Activated CD4-positive, alpha-beta T cell treated with anti-CD3 and anti-CD28 coated beads, Interleukin-2, amount 10 ng/mL, durations not matched to agents 24 days and 14 days (primary cell): Measurements from ENCODE around the gene GNAT2. TPM values are rescaled to one million over a fixed set of nuclear protein-coding genes. Genes with fewer than 3 reads are reported as not detected.

Source experiments
- DNase-seq: peaks from one replicate; pipeline ENCODE4 v3.0.0; 2022
- H3K27ac Mint-ChIP-seq: one replicate; pipeline ENCODE4 v1.8.0; 2022; ENCODE audit warnings: mild to moderate bottlenecking, mixed read lengths
- H3K27me3 Mint-ChIP-seq: one replicate; pipeline ENCODE4 v1.8.0; 2022; ENCODE audit warnings: mixed read lengths
- H3K36me3 Mint-ChIP-seq: one replicate; pipeline ENCODE4 v1.8.0; 2022; ENCODE audit warnings: low read depth, mild to moderate bottlenecking, mixed read lengths
- H3K4me1 Mint-ChIP-seq: one replicate; pipeline ENCODE4 v1.8.0; 2021; ENCODE audit warnings: mixed read lengths
- H3K4me3 Mint-ChIP-seq: one replicate; pipeline ENCODE4 v1.8.0; 2022; ENCODE audit warnings: mild to moderate bottlenecking, moderate library complexity, mixed read lengths
- H3K9me3 Mint-ChIP-seq: one replicate; pipeline ENCODE4 v1.8.0; 2021; ENCODE audit warnings: mixed read lengths
- intact Hi-C: fragments of 100-400 bp; cut with micrococcal nuclease; formaldehyde crosslinking; loops from one replicate; pipeline ENCODE4 v1.15.1; 2023
- total RNA-seq: library from RNA; stranded (reverse); gene quantifications from 2 replicates; pipeline ENCODE4 v1.2.3, GENCODE V29; 2022

GNAT2 gene
- total RNA-seq, 1 donor from 2014 or later = 0.33 TPM

- intact Hi-C loops = no loop called here
- Mint-ChIP-seq H3K9me3 (no peaks in the 10 kb centered on the region), H3K27me3 (no peaks in the 10 kb centered on the region), H3K4me3 (no peak overlapping the region), H3K27ac (no peak overlapping the region), H3K4me1 (no peaks in the 10 kb centered on the region), H3K36me3 (peaks cover 59% of the 10 kb centered on the region)
- no peak for DNase-seq
Measured at GRCh38 chr1:109592916-109593315, 26.5 kb downstream of the GNAT2 start.

GRCh38 chr1:109589679-109590078 lies 29.7 kb downstream of the GNAT2 start:
- no peak overlapping the region for H3K27ac Mint-ChIP-seq
- no peak for DNase-seq
- no peak overlapping the region for H3K4me3 Mint-ChIP-seq
- H3K9me3 Mint-ChIP-seq = no peaks in the 10 kb centered on the region
- peaks cover 62% of the 10 kb centered on the region for H3K36me3 Mint-ChIP-seq
- intact Hi-C loops = no loop called here
- H3K27me3 Mint-ChIP-seq = no peaks in the 10 kb centered on the region
- peaks cover 1% of the 10 kb centered on the region for H3K4me1 Mint-ChIP-seq

GRCh38 chr1:109589177-109589576 lies 30.2 kb downstream of the GNAT2 start:
- H3K27me3 Mint-ChIP-seq = no peaks in the 10 kb centered on the region
- H3K9me3 Mint-ChIP-seq = no peaks in the 10 kb centered on the region
- no peak overlapping the region for H3K27ac Mint-ChIP-seq
- intact Hi-C loops = no loop called here
- peaks cover 62% of the 10 kb centered on the region for H3K36me3 Mint-ChIP-seq
- no peak for DNase-seq
- H3K4me1 Mint-ChIP-seq = peaks cover 2% of the 10 kb centered on the region
- no peak overlapping the region for H3K4me3 Mint-ChIP-seq

- no peaks in the 10 kb centered on the region for H3K9me3 Mint-ChIP-seq
- DNase-seq = no peak
- peaks cover 56% of the 10 kb centered on the region for H3K36me3 Mint-ChIP-seq
- intact Hi-C loops = no loop called here
- H3K27me3 Mint-ChIP-seq = no peaks in the 10 kb centered on the region
- H3K27ac Mint-ChIP-seq = no peak overlapping the region
- H3K4me1 Mint-ChIP-seq = peaks cover 2% of the 10 kb centered on the region
- H3K4me3 Mint-ChIP-seq = no peak overlapping the region
Measured at GRCh38 chr1:109586055-109586454, 33.4 kb downstream of the GNAT2 start.

GRCh38 chr1:109584766-109585165 lies 34.6 kb downstream of the GNAT2 start:
- intact Hi-C loops = no loop called here
- Mint-ChIP-seq H3K27ac (no peak overlapping the region), H3K4me3 (no peak overlapping the region), H3K4me1 (peaks cover 2% of the 10 kb centered on the region), H3K27me3 (no peaks in the 10 kb centered on the region), H3K9me3 (no peaks in the 10 kb centered on the region), H3K36me3 (peaks cover 53% of the 10 kb centered on the region)
- no peak for DNase-seq

GRCh38 chr1:109582021-109582420 lies 37.4 kb downstream of the GNAT2 start:
- Mint-ChIP-seq H3K9me3 (no peaks in the 10 kb centered on the region), H3K27ac (no peak overlapping the region), H3K4me3 (no peak overlapping the region), H3K36me3 (peaks cover 42% of the 10 kb centered on the region), H3K27me3 (no peaks in the 10 kb centered on the region), H3K4me1 (peaks cover 2% of the 10 kb centered on the region)
- intact Hi-C loops = no loop called here
- no peak for DNase-seq

- no peak for DNase-seq
- H3K9me3 Mint-ChIP-seq = no peaks in the 10 kb centered on the region
- peaks cover 43% of the 10 kb centered on the region for H3K36me3 Mint-ChIP-seq
Measured at GRCh38 chr1:109579491-109579890, 39.9 kb downstream of the GNAT2 start.

GRCh38 chr1:109578947-109579443 lies 40.4 kb downstream of the GNAT2 start:
- Mint-ChIP-seq H3K9me3 (no peaks in the 10 kb centered on the region), H3K4me1 (no peaks in the 10 kb centered on the region), H3K4me3 (no peak overlapping the region), H3K27me3 (no peaks in the 10 kb centered on the region), H3K27ac (no peak overlapping the region), H3K36me3 (peaks cover 42% of the 10 kb centered on the region)
- intact Hi-C loops = no loop called here
- DNase-seq = no peak

More at GRCh38 chr1:109579491-109579890, 39.9 kb downstream of the GNAT2 start:
- Mint-ChIP-seq H3K4me1 (no peaks in the 10 kb centered on the region), H3K27ac (no peak overlapping the region), H3K4me3 (no peak overlapping the region), H3K27me3 (no peaks in the 10 kb centered on the region)
- intact Hi-C loops = no loop called here

- H3K9me3 Mint-ChIP-seq = no peaks in the 10 kb centered on the region
- peaks cover 24% of the 10 kb centered on the region for H3K36me3 Mint-ChIP-seq
- no peak for DNase-seq
Measured at GRCh38 chr1:109573785-109574184, 45.6 kb downstream of the GNAT2 start.

GRCh38 chr1:109570414-109570813 lies 49.0 kb downstream of the GNAT2 start:
- DNase-seq = no peak
- intact Hi-C loops = no loop called here
- no peak overlapping the region for H3K4me3 Mint-ChIP-seq
- peaks cover 12% of the 10 kb centered on the region for H3K4me1 Mint-ChIP-seq
- H3K27me3 Mint-ChIP-seq = no peaks in the 10 kb centered on the region
- H3K36me3 Mint-ChIP-seq = peaks cover 10% of the 10 kb centered on the region
- H3K9me3 Mint-ChIP-seq = no peaks in the 10 kb centered on the region
- H3K27ac Mint-ChIP-seq = no peak overlapping the region

More at GRCh38 chr1:109573785-109574184, 45.6 kb downstream of the GNAT2 start:
- H3K4me1 Mint-ChIP-seq = peaks cover 10% of the 10 kb centered on the region
- H3K27me3 Mint-ChIP-seq = no peaks in the 10 kb centered on the region
- no peak overlapping the region for H3K4me3 Mint-ChIP-seq
- no peak overlapping the region for H3K27ac Mint-ChIP-seq
- intact Hi-C loops = no loop called here

GRCh38 chr1:109569323-109569722 lies 50.1 kb downstream of the GNAT2 start:
- intact Hi-C loops = no loop called here
- no peaks in the 10 kb centered on the region for H3K9me3 Mint-ChIP-seq
- H3K27ac Mint-ChIP-seq = no peak overlapping the region
- DNase-seq = no peak
- H3K36me3 Mint-ChIP-seq = peaks cover 2% of the 10 kb centered on the region
- H3K4me3 Mint-ChIP-seq = no peak overlapping the region
- H3K4me1 Mint-ChIP-seq = peaks cover 14% of the 10 kb centered on the region
- H3K27me3 Mint-ChIP-seq = no peaks in the 10 kb centered on the region

- no peak for DNase-seq
- no peak overlapping the region for H3K4me3 Mint-ChIP-seq
- peaks cover 2% of the 10 kb centered on the region for H3K36me3 Mint-ChIP-seq
- H3K4me1 Mint-ChIP-seq = peaks cover 18% of the 10 kb centered on the region
- intact Hi-C loops = no loop called here
- no peaks in the 10 kb centered on the region for H3K9me3 Mint-ChIP-seq
- H3K27me3 Mint-ChIP-seq = no peaks in the 10 kb centered on the region
- no peak overlapping the region for H3K27ac Mint-ChIP-seq
Measured at GRCh38 chr1:109567877-109568672, 51.3 kb downstream of the GNAT2 start.

GRCh38 chr1:109566982-109567381 lies 52.4 kb downstream of the GNAT2 start:
- Mint-ChIP-seq H3K27me3 (no peaks in the 10 kb centered on the region), H3K9me3 (no peaks in the 10 kb centered on the region), H3K4me1 (peaks cover 10% of the 10 kb centered on the region), H3K36me3 (no peaks in the 10 kb centered on the region), H3K4me3 (no peak overlapping the region), H3K27ac (no peak overlapping the region)
- DNase-seq = no peak
- intact Hi-C loops = no loop called here

GRCh38 chr1:109565241-109565640 lies 54.2 kb downstream of the GNAT2 start:
- intact Hi-C loops = no loop called here
- H3K4me3 Mint-ChIP-seq = no peak overlapping the region
- no peaks in the 10 kb centered on the region for H3K36me3 Mint-ChIP-seq
- H3K27me3 Mint-ChIP-seq = no peaks in the 10 kb centered on the region
- no peak overlapping the region for H3K27ac Mint-ChIP-seq
- H3K4me1 Mint-ChIP-seq = peaks cover 10% of the 10 kb centered on the region
- H3K9me3 Mint-ChIP-seq = no peaks in the 10 kb centered on the region
- DNase-seq = no peak
